ENCODE data around the gene WFIKKN1.
A peak's percentile ranks its signal among the peaks of the same experiment; 100 is the strongest.

The WFIKKN1 gene

GRCh38 chr16:609984-610383 is 20.8 kb upstream of the WFIKKN1 start:
- Histone ChIP-seq H3K36me3 (ENCODE audit: insufficient read depth, low read length) (peaks cover 5% of the 10 kb centered on the region; the same call in 1 of the 2 replicates), H3K4me2 (ENCODE audit: low read length) (no peak overlapping the region), H3K9me3 (ENCODE audit: low read length) (peaks cover 4% of the 10 kb centered on the region; the same call in 1 of the 2 replicates), H3K79me2 (ENCODE audit: insufficient read depth, low read length) (no peaks in the 10 kb centered on the region), H3K27me3 (ENCODE audit: insufficient read depth, low read length) (no peaks in the 10 kb centered on the region; the same call in 1 of the 2 replicates), H2AFZ (ENCODE audit: low read length) (no peak overlapping the region), H4K20me1 (ENCODE audit: insufficient read depth, low read length) (no peaks in the 10 kb centered on the region), H3F3A (ENCODE audit: insufficient read depth, low read length) (no peaks in the 10 kb centered on the region), H3K9me2 (ENCODE audit: low read depth, low read length) (no peaks in the 10 kb centered on the region), H3K4me3 (ENCODE audit: low read depth, low read length, poor library complexity, severe bottlenecking) (no peak overlapping the region), H3K9ac (ENCODE audit: low read length) (no peak overlapping the region), H3K4me1 (ENCODE audit: insufficient read depth, low read length, severe bottlenecking) (no peaks in the 10 kb centered on the region), H3K27ac (ENCODE audit: low read depth, low read length, poor library complexity, severe bottlenecking) (no peak overlapping the region)
- TF ChIP-seq, protein P1, sequence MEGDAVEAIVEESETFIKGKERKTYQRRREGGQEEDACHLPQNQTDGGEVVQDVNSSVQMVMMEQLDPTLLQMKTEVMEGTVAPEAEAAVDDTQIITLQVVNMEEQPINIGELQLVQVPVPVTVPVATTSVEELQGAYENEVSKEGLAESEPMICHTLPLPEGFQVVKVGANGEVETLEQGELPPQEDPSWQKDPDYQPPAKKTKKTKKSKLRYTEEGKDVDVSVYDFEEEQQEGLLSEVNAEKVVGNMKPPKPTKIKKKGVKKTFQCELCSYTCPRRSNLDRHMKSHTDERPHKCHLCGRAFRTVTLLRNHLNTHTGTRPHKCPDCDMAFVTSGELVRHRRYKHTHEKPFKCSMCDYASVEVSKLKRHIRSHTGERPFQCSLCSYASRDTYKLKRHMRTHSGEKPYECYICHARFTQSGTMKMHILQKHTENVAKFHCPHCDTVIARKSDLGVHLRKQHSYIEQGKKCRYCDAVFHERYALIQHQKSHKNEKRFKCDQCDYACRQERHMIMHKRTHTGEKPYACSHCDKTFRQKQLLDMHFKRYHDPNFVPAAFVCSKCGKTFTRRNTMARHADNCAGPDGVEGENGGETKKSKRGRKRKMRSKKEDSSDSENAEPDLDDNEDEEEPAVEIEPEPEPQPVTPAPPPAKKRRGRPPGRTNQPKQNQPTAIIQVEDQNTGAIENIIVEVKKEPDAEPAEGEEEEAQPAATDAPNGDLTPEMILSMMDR (IDR thresholded peaks at IDR 0.05; ENCODE audit: low read length): no peak
- TF ChIP-seq EZH2 (IDR thresholded peaks at IDR 0.05; ENCODE audit: borderline replicate concordance, low read length): no peak

DNA sequence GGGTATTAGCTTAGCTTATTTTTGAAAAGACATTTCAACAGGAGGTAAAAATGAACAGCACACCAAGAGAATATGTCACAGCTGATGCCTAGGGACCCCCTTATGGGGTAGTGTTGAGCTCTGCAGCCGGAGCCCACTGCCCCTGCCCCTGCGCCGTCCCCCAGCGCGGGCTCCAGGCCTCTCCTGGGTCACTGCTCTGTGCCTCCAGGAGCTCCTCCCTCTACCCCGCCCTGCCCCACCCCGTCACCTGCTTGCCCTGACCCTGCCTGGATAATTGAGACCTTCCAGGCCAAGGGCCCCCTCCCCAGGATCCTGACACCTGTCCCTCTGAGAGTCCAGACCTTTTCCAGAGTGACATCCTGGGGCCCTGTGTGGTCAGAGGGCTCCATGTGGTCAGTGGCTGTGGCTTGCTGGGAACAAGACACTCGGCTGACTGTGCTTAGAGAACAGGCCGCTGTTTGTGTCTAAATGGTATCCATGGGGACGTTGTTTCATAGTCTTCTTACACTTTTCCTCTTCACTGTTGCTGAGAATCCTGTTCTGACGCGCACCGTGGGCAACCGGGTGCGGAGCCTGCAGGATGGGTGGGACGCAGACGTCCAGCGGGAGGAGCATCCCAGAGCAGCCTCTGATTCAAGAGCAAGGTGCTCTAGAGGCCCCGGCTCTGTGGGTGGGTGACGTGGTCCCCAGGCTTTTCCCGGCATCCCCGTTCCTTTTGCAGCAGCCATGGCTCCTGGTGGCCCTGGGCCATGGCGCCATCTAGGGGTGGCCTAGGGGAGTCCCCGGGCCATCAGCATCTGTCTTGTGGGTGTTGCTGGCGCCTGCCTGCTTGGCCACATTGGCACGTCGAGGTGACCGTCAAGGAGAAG is 20.0 kb upstream of the WFIKKN1 start:
- Histone ChIP-seq H3K27ac (ENCODE audit: low read depth, low read length, poor library complexity, severe bottlenecking) (no peak overlapping the region), H4K20me1 (ENCODE audit: insufficient read depth, low read length) (no peaks in the 10 kb centered on the region), H2AFZ (ENCODE audit: low read length) (no peak overlapping the region), H3K79me2 (ENCODE audit: insufficient read depth, low read length) (no peaks in the 10 kb centered on the region), H3K9ac (ENCODE audit: low read length) (no peak overlapping the region), H3K4me2 (ENCODE audit: low read length) (no peak overlapping the region), H3K27me3 (ENCODE audit: insufficient read depth, low read length) (no peaks in the 10 kb centered on the region; the same call in 1 of the 2 replicates), H3K4me1 (ENCODE audit: insufficient read depth, low read length, severe bottlenecking) (no peaks in the 10 kb centered on the region), H3K4me3 (ENCODE audit: low read depth, low read length, poor library complexity, severe bottlenecking) (no peak overlapping the region), H3K9me2 (ENCODE audit: low read depth, low read length) (no peaks in the 10 kb centered on the region), H3K36me3 (ENCODE audit: insufficient read depth, low read length) (peaks cover 5% of the 10 kb centered on the region; the same call in 1 of the 2 replicates), H3F3A (ENCODE audit: insufficient read depth, low read length) (no peaks in the 10 kb centered on the region), H3K9me3 (ENCODE audit: low read length) (no peaks in the 10 kb centered on the region)
- TF ChIP-seq, protein P1 (IDR thresholded peaks at IDR 0.05; ENCODE audit: low read length): peak; percentile 85
- no peak for TF ChIP-seq EZH2 (IDR thresholded peaks at IDR 0.05; ENCODE audit: borderline replicate concordance, low read length)

DNA sequence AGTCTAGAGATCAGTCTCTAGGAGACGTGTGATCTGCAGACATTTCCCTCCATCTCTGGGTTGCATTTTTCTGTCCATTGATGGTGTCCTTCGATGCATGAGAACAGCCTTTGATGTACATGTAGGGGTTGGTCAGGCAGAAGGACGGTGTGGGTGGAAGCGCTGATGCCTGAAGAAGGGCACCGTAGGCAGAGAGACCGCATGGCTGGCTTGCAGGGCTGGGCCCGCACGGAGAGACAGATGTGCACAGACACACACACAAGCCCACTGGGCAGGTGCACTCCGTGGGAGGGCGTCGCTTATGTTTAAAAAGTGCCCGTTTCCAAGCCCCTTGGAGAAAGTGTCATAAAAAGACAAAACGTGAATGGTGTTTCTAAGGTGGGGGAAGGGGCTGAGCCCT is 15.7 kb upstream of the WFIKKN1 start:
- no peaks in the 10 kb centered on the region for H3K4me1 ChIP-seq (ENCODE audit: insufficient read depth, low read length, severe bottlenecking)
- H3K9me3 ChIP-seq (ENCODE audit: low read length): no peaks in the 10 kb centered on the region
- H3K4me2 ChIP-seq (ENCODE audit: low read length): no peak overlapping the region
- H3K9ac ChIP-seq (ENCODE audit: low read length): no peak overlapping the region
- TF ChIP-seq, protein P1 (IDR thresholded peaks at IDR 0.05; ENCODE audit: low read length): no peak
- no peak for TF ChIP-seq EZH2 (IDR thresholded peaks at IDR 0.05; ENCODE audit: borderline replicate concordance, low read length)
- no peaks in the 10 kb centered on the region for H3F3A ChIP-seq (ENCODE audit: insufficient read depth, low read length)
- H3K9me2 ChIP-seq (ENCODE audit: low read depth, low read length): no peaks in the 10 kb centered on the region
- no peaks in the 10 kb centered on the region for H4K20me1 ChIP-seq (ENCODE audit: insufficient read depth, low read length)
- H2AFZ ChIP-seq (ENCODE audit: low read length): no peak overlapping the region
- H3K4me3 ChIP-seq (ENCODE audit: low read depth, low read length, poor library complexity, severe bottlenecking): no peak overlapping the region
- no peaks in the 10 kb centered on the region for H3K79me2 ChIP-seq (ENCODE audit: insufficient read depth, low read length)
- H3K27me3 ChIP-seq (ENCODE audit: insufficient read depth, low read length): no peaks in the 10 kb centered on the region
- no peaks in the 10 kb centered on the region; the same call in 1 of the 2 replicates for H3K36me3 ChIP-seq (ENCODE audit: insufficient read depth, low read length)
- H3K27ac ChIP-seq (ENCODE audit: low read depth, low read length, poor library complexity, severe bottlenecking): no peak overlapping the region
